ENCODE data around the gene LSAMP. TPM values are rescaled to one million over a fixed set of nuclear protein-coding genes. Genes with fewer than 3 reads are reported as not detected.
"Not testable (repeated sequence)": the region's sequence is repeated elsewhere in the genome, so short reads cannot be mapped to it uniquely, and the experiment has no call there.

LSAMP gene
- total RNA-seq, 1 experiment from 2014 or later, result 0.90 TPM

DNA sequence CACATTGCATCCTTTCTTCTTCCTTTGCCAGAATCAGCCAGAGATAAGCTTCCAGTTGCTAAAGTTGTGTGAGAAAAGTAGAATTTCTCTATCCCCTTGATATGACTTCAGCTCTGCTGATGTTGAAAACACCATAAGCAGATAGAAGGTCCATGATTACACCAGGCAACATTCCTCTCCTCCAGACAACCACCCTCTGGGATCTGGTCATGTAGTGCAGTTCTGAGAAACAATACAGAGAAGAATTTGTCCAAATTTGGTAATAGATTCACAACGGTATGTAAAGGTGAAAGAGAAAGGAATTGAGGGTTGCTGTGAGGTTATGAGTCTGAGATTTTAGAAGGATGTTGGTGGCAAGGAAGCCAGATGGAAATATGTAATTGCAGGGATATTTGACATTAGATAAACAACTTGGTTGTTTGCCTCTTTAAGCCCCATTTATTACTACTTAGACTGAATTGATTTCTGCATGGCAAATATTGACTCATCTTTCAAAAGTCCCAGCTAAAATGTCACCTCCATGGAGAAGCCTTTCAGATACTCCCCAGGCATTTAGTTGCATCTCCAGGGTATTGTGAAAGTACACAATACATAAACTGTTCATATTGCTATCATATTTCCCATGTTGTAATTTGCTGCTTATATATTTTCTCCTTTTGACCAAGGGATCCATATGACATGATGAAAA, 687.1 kb downstream of the LSAMP start:
- no peaks in the 10 kb centered on the region for H4K20me1 ChIP-seq (ENCODE audit: control insufficient read depth, insufficient read depth, insufficient read length)
- no peak overlapping the region for H3K4me3 Mint-ChIP-seq
- no peak overlapping the region for H3K4me2 ChIP-seq (ENCODE audit: insufficient read depth, insufficient read length, low read length)
- H3K14ac ChIP-seq (ENCODE audit: insufficient read depth, low read length), result no peak overlapping the region
- H3K27me3 ChIP-seq (ENCODE audit: insufficient read depth, low read length), result no peaks in the 10 kb centered on the region
- no peaks in the 10 kb centered on the region for H3K4me1 ChIP-seq (ENCODE audit: insufficient read depth, low read length)
- H2BK15ac ChIP-seq (ENCODE audit: low read depth, low read length), result no peak overlapping the region
- no peak overlapping the region for H2AK5ac ChIP-seq (ENCODE audit: insufficient read length, low read length)
- H3K4me1 Mint-ChIP-seq, result peaks cover 0 to 2% of the 10 kb centered on the region in 2 experiments; a peak in 1 of 4 replicates
- no peak overlapping the region for H2BK12ac ChIP-seq (ENCODE audit: insufficient read length, low read depth, low read length)
- H3K9me3 ChIP-seq (ENCODE audit: control insufficient read depth, low read depth, low read length), result no peaks in the 10 kb centered on the region
- no peaks in the 10 kb centered on the region for H3K23me2 ChIP-seq (ENCODE audit: insufficient read length, low read depth, low read length, poor library complexity, severe bottlenecking)
- no peak overlapping the region for H2BK5ac ChIP-seq (ENCODE audit: insufficient read length, low read length)
- H4K8ac ChIP-seq (replicated peaks; ENCODE audit: insufficient read length, low read depth, low read length), result no peak overlapping the region
- H2AFZ ChIP-seq (ENCODE audit: low read length), result no peak overlapping the region
- H3K4ac ChIP-seq (ENCODE audit: low read depth, low read length), result no peak overlapping the region
- no peaks in the 10 kb centered on the region; a peak in 1 of 7 replicates for H3K36me3 Mint-ChIP-seq (ENCODE audit: insufficient read depth in 1 of 3, low read depth in 3 of 3)
- H2BK120ac ChIP-seq (ENCODE audit: low read depth, low read length, poor library complexity, severe bottlenecking), result no peak overlapping the region
- no peak overlapping the region for H3K9ac ChIP-seq (ENCODE audit: extremely low read depth, insufficient read length, low read length)
- H3K27ac Mint-ChIP-seq, result no peak overlapping the region
- no peak overlapping the region for H4K5ac ChIP-seq (ENCODE audit: insufficient read length, low read depth, low read length)
- H3K23ac ChIP-seq (ENCODE audit: insufficient read length, low read depth, low read length), result no peak overlapping the region
- H3K18ac ChIP-seq (ENCODE audit: insufficient read length, low read depth, low read length), result no peak overlapping the region
- H3K27me3 Mint-ChIP-seq (ENCODE audit: low read depth), result no peaks in the 10 kb centered on the region; the same call in 1 of the 2 replicates
- no peak overlapping the region for H4K91ac ChIP-seq (ENCODE audit: insufficient read length, low read depth, low read length)
- no peak overlapping the region for H3K56ac ChIP-seq (ENCODE audit: insufficient read length, low read depth, low read length)
- no peak for DNase-seq
- H3K9me3 Mint-ChIP-seq, result no peaks in the 10 kb centered on the region; a peak in 1 of 5 replicates
- no peak overlapping the region for H3K27ac ChIP-seq (ENCODE audit: insufficient read length, low read depth, low read length)
- H3K79me1 ChIP-seq (ENCODE audit: insufficient read depth, low read depth, low read length, poor library complexity, severe bottlenecking), result no peaks in the 10 kb centered on the region
- H3T11ph ChIP-seq (ENCODE audit: low read length), result no peak overlapping the region
- no CpG with 5 or more reads among the region's 1 CpG for WGBS (ENCODE audit: extremely low coverage, insufficient read length, low lambda C conversion rate)
- H3K79me2 ChIP-seq (ENCODE audit: insufficient read depth, low read length), result no peaks in the 10 kb centered on the region
- no peak overlapping the region for H2BK20ac ChIP-seq (ENCODE audit: low read depth, low read length, poor library complexity, severe bottlenecking)
- no peak for TF ChIP-seq CTCF (conservative IDR thresholded peaks at IDR 0.05)

DNA sequence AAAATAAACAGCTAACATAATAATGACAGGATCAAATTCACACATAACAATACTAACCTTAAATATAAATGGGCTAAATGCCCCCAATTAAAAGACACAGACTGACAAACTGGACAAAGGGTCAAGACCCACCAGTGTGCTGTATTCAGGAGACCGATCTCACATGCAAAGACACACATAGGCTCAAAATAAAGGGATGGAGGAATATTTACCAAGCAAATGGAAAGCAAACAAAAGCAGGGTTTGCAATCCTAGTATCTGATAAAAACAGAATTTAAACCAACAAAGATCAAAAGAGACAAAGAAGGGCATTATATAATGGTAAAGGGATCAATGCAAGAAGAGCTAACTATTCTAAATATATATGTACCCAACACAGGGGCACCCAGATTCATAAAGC, 692.3 kb downstream of the LSAMP start:
- H3K4me1 ChIP-seq (ENCODE audit: insufficient read depth, low read length); H2BK12ac ChIP-seq (ENCODE audit: insufficient read length, low read depth, low read length); H3K23ac ChIP-seq (ENCODE audit: insufficient read length, low read depth, low read length); H3K23me2 ChIP-seq (ENCODE audit: insufficient read length, low read depth, low read length, poor library complexity, severe bottlenecking); H3K36me3 Mint-ChIP-seq (ENCODE audit: insufficient read depth in 1 of 3, low read depth in 3 of 3); H4K5ac ChIP-seq (ENCODE audit: insufficient read length, low read depth, low read length); H3K9me3 Mint-ChIP-seq; H4K20me1 ChIP-seq (ENCODE audit: control insufficient read depth, insufficient read depth, insufficient read length); H3K56ac ChIP-seq (ENCODE audit: insufficient read length, low read depth, low read length); H3K79me1 ChIP-seq (ENCODE audit: insufficient read depth, low read depth, low read length, poor library complexity, severe bottlenecking); H2BK5ac ChIP-seq (ENCODE audit: insufficient read length, low read length); H3K14ac ChIP-seq (ENCODE audit: insufficient read depth, low read length); H3K4me3 Mint-ChIP-seq; DNase-seq; H2BK15ac ChIP-seq (ENCODE audit: low read depth, low read length); H3K4me2 ChIP-seq (ENCODE audit: insufficient read depth, insufficient read length, low read length); H2BK20ac ChIP-seq (ENCODE audit: low read depth, low read length, poor library complexity, severe bottlenecking); H2BK120ac ChIP-seq (ENCODE audit: low read depth, low read length, poor library complexity, severe bottlenecking); H3K18ac ChIP-seq (ENCODE audit: insufficient read length, low read depth, low read length); H4K91ac ChIP-seq (ENCODE audit: insufficient read length, low read depth, low read length); H3K27ac ChIP-seq (ENCODE audit: insufficient read length, low read depth, low read length); H4K8ac ChIP-seq (replicated peaks; ENCODE audit: insufficient read length, low read depth, low read length); H3K4me1 Mint-ChIP-seq; H3K27me3 ChIP-seq (ENCODE audit: insufficient read depth, low read length); H2AK5ac ChIP-seq (ENCODE audit: insufficient read length, low read length); H3K27me3 Mint-ChIP-seq (ENCODE audit: low read depth); H3K9me3 ChIP-seq (ENCODE audit: control insufficient read depth, low read depth, low read length); H3K27ac Mint-ChIP-seq; H3K9ac ChIP-seq (ENCODE audit: extremely low read depth, insufficient read length, low read length); H3K79me2 ChIP-seq (ENCODE audit: insufficient read depth, low read length); H2AFZ ChIP-seq (ENCODE audit: low read length); H3T11ph ChIP-seq (ENCODE audit: low read length); H3K4ac ChIP-seq (ENCODE audit: low read depth, low read length): not testable (repeated sequence)
- no CpG with 5 or more reads among the region's 1 CpG for WGBS (ENCODE audit: extremely low coverage, insufficient read length, low lambda C conversion rate)
